Osteocyte (in vitro differentiated cells): ENCODE measurements around the gene PHTF1. TPM values are rescaled to one million over a fixed set of nuclear protein-coding genes. Genes with fewer than 3 reads are reported as not detected.
A peak's percentile ranks its signal among the peaks of the same experiment; 100 is the strongest.

Experiments used
- DNase-seq: peaks from one replicate; pipeline ENCODE4 v3.0.0; 2021; ENCODE audit warnings: mixed read lengths; ENCODE audit not compliant: unreplicated experiment; ENCODE audit errors: extremely low spot score
- H3K27ac Mint-ChIP-seq: one replicate; pipeline ENCODE4 v1.8.0; 2021; ENCODE audit warnings: mild to moderate bottlenecking, mixed read lengths; ENCODE audit not compliant: unreplicated experiment
- H3K27me3 Mint-ChIP-seq: one replicate; pipeline ENCODE4 v1.8.0; 2021; ENCODE audit warnings: mixed read lengths; ENCODE audit not compliant: unreplicated experiment
- H3K36me3 Mint-ChIP-seq: one replicate; pipeline ENCODE4 v1.8.0; 2021; ENCODE audit warnings: mixed read lengths; ENCODE audit not compliant: unreplicated experiment
- H3K4me1 Mint-ChIP-seq: one replicate; pipeline ENCODE4 v1.8.0; 2021; ENCODE audit warnings: mixed read lengths; ENCODE audit not compliant: unreplicated experiment
- H3K4me3 Mint-ChIP-seq: one replicate; pipeline ENCODE4 v1.8.0; 2021; ENCODE audit warnings: mild to moderate bottlenecking, moderate library complexity, mixed read lengths; ENCODE audit not compliant: unreplicated experiment
- H3K9me3 Mint-ChIP-seq: one replicate; pipeline ENCODE4 v1.8.0; 2021; ENCODE audit warnings: mixed read lengths; ENCODE audit not compliant: unreplicated experiment
- total RNA-seq: library from RNA; stranded (reverse); gene quantifications from 2 replicates; pipeline ENCODE4 v1.2.1, GENCODE V29; 2021
- TF ChIP-seq, protein P1 (sequence below): fragments of 200-600 bp; sonication (generic); IDR thresholded peaks from 2 replicates; pipeline ENCODE4 v1.5.0; 2021; ENCODE audit warnings: antibody characterized with exemption, mild to moderate bottlenecking, moderate library complexity

PHTF1 gene
- total RNA-seq, 1 donor from 2014 or later, result 25.8 TPM

DNA sequence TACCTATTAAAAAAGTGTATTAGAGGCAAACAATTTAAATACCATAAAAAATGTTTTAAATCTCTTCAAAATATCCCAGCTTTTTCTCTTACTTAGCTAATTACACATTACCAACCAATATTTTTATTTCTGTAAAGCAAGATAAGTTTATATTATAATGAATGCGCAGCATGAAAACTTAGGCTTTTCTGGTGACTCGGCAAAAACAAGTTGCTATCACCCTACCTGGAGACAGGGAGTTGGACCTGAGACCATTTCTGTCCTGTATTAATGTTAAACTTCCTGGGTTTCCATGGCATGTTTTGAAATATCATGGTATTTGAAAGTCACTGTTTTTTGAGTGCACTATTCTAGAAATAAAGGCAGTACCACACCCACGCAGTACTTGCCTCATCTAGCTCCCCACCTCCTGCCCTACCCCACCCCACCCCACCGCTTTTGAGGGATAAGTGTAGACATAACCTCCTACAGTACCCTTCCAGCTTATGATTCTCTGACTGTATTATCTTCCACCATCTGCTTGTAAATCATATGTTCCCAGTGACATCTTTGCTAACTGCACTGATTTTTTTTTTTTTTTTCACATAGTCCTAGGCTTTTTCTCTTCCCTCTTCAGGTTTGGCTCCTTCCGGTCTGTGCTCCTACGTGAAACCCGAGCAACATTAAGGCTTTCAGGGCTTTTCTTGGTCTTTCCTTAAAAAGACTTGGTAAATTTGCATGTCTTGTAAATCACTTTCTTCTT lies 77.5 kb downstream of the PHTF1 start:
- no peak overlapping the region for H3K4me3 Mint-ChIP-seq
- TF ChIP-seq, protein P1, sequence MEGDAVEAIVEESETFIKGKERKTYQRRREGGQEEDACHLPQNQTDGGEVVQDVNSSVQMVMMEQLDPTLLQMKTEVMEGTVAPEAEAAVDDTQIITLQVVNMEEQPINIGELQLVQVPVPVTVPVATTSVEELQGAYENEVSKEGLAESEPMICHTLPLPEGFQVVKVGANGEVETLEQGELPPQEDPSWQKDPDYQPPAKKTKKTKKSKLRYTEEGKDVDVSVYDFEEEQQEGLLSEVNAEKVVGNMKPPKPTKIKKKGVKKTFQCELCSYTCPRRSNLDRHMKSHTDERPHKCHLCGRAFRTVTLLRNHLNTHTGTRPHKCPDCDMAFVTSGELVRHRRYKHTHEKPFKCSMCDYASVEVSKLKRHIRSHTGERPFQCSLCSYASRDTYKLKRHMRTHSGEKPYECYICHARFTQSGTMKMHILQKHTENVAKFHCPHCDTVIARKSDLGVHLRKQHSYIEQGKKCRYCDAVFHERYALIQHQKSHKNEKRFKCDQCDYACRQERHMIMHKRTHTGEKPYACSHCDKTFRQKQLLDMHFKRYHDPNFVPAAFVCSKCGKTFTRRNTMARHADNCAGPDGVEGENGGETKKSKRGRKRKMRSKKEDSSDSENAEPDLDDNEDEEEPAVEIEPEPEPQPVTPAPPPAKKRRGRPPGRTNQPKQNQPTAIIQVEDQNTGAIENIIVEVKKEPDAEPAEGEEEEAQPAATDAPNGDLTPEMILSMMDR, result no peak
- H3K36me3 Mint-ChIP-seq, result peaks cover 16% of the 10 kb centered on the region
- H3K27me3 Mint-ChIP-seq, result no peaks in the 10 kb centered on the region
- no peak overlapping the region for H3K27ac Mint-ChIP-seq
- no peak for DNase-seq
- no peaks in the 10 kb centered on the region for H3K9me3 Mint-ChIP-seq
- H3K4me1 Mint-ChIP-seq, result no peaks in the 10 kb centered on the region

DNA sequence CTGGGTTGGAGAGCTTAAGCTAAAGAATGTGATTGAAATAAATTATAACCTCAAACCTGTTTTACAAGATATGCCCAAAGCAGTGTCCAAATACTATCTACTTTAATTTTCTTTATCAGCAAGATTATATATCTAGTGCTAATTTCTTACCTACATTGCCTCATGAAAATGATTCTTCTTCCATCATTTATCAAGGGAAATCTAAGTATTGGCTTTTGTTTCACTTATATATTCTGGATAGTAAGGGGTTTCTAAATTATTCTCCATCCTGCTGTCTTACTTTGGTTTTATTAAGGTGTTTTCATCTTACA lies 81.2 kb downstream of the PHTF1 start:
- no peaks in the 10 kb centered on the region for H3K9me3 Mint-ChIP-seq
- no peak for DNase-seq
- H3K4me1 Mint-ChIP-seq, result no peaks in the 10 kb centered on the region
- H3K27me3 Mint-ChIP-seq, result no peaks in the 10 kb centered on the region
- H3K36me3 Mint-ChIP-seq, result peaks cover 9% of the 10 kb centered on the region
- no peak overlapping the region for H3K27ac Mint-ChIP-seq
- TF ChIP-seq, protein P1, result no peak
- no peak overlapping the region for H3K4me3 Mint-ChIP-seq

GRCh38 chr1:113677250-113678158 lies 81.8 kb downstream of the PHTF1 start:
- TF ChIP-seq, protein P1, result peak; percentile 72
- no peak overlapping the region for H3K27ac Mint-ChIP-seq
- no peaks in the 10 kb centered on the region for H3K27me3 Mint-ChIP-seq

DNA sequence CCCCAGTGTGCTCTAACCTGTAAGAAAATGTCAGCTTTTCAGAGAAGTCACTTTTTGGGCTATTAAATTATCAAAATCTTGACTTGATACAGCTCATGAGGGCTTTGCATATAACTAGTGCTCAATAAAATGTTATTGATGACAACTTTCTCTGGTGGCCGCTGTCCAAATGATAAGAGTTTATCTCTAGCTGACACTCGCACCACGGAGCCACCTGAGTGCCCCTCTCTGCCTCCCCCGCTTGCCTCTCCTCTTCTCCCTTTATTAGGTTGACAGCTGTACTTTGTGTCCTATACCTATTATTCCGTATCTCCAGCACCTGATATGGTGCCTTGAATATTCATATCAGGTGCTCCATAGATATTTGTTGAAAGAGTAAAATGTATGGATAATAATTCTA lies 82.8 kb downstream of the PHTF1 start:
- Mint-ChIP-seq H3K4me1 (no peaks in the 10 kb centered on the region), H3K4me3 (no peak overlapping the region), H3K9me3 (no peaks in the 10 kb centered on the region), H3K27ac (no peak overlapping the region), H3K36me3 (peaks cover 3% of the 10 kb centered on the region), H3K27me3 (no peaks in the 10 kb centered on the region)
- TF ChIP-seq, protein P1, result no peak
- DNase-seq, result no peak

More at GRCh38 chr1:113677250-113678158, 81.8 kb downstream of the PHTF1 start:
- Mint-ChIP-seq H3K36me3 (peaks cover 4% of the 10 kb centered on the region), H3K9me3 (no peaks in the 10 kb centered on the region), H3K4me1 (no peaks in the 10 kb centered on the region), H3K4me3 (no peak overlapping the region)
- no peak for DNase-seq

- no peaks in the 10 kb centered on the region for H3K27me3 Mint-ChIP-seq
- no peaks in the 10 kb centered on the region for H3K4me1 Mint-ChIP-seq
- H3K9me3 Mint-ChIP-seq, result no peaks in the 10 kb centered on the region
- no peak for DNase-seq
- H3K4me3 Mint-ChIP-seq, result no peak overlapping the region
- H3K36me3 Mint-ChIP-seq, result peaks cover 3% of the 10 kb centered on the region
- H3K27ac Mint-ChIP-seq, result no peak overlapping the region
- TF ChIP-seq, protein P1, result no peak
Observed at GRCh38 chr1:113675302-113675701, 84.0 kb downstream of the PHTF1 start.
